Myocyte (in vitro differentiated cells): ENCODE measurements around the gene KCNAB2. TPM values are rescaled to one million over a fixed set of nuclear protein-coding genes. Genes with fewer than 3 reads are reported as not detected.
A peak's percentile ranks its signal among the peaks of the same experiment; 100 is the strongest.

Experiments
- DNase-seq: peaks from one replicate; pipeline ENCODE4 v3.0.0-alpha.2; 2012; ENCODE audit warnings: low read depth
- polyA plus RNA-seq: library from polyadenylated mRNA; unstranded; fragments of >200 nt; gene quantifications from one replicate; pipeline ENCODE4 v1.2.1, GENCODE V29; 2012; ENCODE audit warnings: missing spikeins
- total RNA-seq: library from RNA; depleted of rRNA; stranded (reverse); fragments of >200 nt; gene quantifications from 2 replicates; pipeline ENCODE4 v1.2.3, GENCODE V29; 2014

KCNAB2 gene
- total RNA-seq: 1.2 and 1.8 TPM in 2 replicates
- polyA plus RNA-seq: 3.0 TPM

DNA sequence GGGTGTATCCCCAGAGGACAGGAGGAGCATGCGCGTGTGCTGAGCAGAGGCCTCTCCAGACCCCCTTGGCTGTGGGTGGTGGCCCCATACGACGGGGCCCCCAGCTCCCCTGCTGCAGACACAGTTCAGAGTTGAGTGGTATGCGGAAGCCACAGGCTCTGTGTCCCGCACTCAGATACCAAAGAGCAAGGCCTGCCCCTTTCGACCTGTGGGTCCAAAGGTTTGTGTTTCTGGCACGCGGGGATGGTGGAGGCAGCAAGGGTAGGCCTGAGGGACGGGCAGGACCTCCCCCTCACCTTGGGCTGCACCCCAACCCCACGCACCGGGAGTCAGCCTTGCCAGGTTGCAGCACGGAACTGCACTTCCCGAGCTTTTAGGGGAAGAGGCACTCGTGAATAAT is at the start of gene KCNAB2:
KCNAB2 (plus strand) TSS at position 328 of the 400 bp plus-strand sequence. CDS start 5,649 bp downstream, outside the sequence.
- no peak for DNase-seq

DNA sequence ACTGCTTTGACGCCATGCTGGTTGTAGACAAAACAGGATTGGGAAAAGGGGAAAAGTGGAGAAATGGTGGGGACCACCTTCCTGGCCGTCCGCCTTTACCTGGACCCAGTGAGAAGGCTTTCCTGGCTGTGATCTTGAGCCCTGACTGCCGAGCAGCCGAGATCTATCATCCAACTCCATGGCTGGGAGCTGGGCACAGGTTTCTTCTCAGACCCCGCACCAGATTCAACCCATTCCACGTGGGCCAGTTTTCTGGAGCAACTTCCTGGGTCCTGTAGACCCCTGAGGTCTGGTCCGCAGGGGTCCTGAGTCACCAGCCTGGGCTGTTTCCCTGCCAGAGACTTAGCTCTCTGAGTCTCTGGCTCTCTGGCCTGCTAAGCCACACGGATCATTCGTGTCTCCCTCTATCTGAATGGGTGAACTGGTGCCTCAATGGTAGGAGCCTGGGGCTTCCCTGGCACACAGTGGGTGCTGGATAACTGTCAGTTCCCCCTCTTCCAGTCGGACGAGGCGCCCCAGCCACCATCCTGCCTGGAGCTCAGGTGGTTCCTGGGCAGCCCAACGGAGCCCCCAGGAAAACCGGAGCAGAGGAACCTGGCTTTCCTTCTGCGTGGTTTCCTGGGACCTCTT is 48.9 kb upstream of the KCNAB2 start:
- no peak for DNase-seq

DNA sequence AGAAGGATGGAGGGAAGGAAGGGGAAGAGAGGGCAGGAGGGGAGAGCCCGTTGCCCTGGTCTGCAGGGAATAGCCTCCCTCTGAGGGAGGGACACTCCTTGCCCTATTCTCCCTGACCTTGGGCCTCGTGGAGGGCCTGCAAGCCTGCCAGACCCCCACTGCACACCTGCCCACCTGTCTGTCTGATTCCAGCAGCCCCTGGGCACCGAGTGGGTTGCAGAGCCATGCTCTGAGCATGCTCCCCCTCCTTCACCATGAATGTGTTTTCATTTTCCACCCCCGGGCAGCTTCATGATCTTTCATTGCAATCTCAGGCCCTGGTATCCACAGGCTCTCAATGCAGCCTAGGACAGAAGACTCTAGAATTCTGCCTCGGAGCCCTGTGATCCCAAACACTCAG is 48.4 kb upstream of the KCNAB2 start:
- DNase-seq: no peak

GRCh38 chr1:5998051-5998905 is 47.4 kb upstream of the KCNAB2 start:
- no peak for DNase-seq

- DNase-seq: no peak
These were observed 46.8 kb upstream of the KCNAB2 start for GRCh38 chr1:5998906-5999301.

- no peak for DNase-seq
These were observed 45.8 kb upstream of the KCNAB2 start for GRCh38 chr1:5999711-6000443.

DNA sequence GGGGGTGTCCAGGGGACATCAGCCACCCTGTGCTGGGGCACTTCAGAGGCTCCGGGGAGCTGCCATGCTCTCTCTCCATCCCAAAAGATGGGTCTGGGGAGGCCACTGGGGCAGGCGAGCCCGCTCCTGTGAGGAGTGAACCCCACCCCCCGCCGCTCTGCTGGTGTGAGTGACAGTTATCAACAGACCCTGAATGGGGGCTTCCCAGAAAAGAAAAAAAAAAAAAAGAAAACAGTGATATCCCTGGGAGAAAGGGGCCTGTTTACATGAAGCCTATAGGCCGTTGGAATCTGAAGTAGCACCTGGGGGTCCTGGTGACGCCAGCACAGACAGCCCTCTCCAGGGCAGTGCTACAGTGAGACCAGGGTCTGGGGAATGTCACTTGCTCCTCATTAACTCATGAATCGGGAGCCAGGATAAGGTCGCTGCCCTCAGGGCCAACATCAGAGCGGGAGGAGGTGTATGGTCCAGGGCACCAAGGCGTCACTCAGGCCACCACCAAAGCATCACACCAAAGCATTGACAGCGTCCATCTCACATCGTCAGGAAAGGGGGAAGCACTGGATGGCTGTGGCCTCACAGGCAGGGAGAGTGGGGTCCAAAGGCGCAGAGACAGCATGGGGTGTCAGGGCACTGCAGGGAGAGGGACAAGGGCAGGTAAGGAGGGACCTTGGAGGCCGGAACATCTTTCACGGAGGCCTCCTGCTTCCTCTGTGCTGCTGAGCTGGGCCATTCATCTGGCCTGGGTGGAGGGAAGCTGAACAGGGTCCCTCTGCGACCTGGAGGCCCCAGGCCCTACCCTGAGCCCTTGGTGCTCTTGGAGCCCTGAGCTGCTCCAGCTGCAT is 45.0 kb upstream of the KCNAB2 start:
- DNase-seq: no peak

GRCh38 chr1:6001992-6002576 is 43.6 kb upstream of the KCNAB2 start:
- DNase-seq: peak; percentile 71

DNA sequence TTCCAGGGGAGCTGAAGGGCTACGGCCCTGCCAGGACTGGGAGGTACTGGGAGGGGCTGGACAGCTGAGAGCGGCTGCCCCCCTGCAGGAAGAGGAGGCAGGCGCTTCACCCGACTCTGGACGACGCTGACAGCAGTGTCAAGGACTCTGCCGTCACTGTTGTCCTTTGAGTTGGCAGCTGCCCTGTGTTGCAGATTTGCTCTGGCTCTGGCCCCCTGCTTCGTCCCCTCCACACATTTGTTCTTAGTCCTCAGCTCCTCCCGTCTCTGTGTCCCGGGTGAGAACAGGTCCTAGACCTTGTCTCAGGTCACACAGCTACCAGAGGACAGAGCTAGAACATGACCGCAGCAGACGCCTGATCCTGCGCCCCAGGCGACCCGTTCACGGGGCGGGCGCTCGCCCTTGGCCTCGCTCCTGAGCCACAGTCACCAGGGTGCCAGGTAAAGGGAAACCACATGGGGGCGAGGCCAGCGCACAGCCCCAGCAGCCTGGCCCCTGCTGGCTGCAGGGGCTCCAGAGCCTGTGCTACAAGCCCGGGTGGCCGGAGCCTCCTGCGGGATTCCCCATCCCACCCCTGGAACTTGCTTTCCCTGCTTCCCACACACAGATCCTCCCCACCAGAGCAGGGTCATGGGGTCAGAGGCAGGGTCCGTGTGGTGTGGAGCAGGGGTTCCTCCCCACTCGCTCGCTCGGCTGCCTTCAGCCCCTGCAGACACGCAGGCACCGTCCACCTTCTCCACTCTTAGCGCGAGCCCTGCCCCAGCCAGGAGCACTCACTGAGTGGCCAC is 42.8 kb upstream of the KCNAB2 start:
- peak; percentile 14 for DNase-seq

DNA sequence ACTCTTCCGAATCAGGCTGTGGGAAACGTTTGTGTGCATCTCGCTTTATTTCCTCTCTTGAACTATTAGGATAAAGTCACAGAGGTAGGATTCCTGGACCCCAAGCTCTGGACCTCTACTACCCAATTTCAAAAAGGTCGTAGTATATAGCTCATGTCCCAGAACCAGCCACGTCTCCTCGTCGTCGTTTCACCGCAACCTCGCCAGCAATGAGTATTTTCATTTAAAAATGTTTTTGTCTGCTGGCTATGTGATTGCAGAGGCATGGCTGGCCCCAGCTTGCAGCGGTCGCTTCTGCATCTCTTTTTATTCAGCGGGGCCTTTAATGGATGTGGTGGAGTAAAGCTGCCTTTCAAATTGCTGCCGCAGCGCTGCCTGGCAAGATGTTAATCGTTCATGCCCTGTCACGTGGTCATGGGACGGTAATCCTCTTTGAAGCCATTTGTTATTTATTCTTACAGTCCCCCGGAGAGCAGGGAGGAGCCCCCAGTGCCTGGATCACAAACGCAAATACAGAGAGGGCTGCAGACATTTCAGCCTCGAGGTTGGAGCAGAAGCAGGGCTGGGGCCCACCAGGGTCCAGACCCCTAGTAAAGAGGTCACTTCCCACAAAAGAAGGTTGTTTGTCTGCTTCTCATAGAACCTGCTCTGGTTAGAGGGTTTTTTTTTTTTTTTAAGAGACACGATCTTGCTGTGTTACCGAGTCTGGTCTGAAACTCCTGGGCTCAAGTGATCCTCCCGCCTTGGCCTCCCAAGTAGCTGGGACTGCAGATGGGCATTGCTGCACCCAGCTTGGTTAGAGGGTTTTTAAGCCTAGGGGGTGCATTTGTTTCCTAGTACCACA is 41.9 kb upstream of the KCNAB2 start:
- DNase-seq: no peak

DNA sequence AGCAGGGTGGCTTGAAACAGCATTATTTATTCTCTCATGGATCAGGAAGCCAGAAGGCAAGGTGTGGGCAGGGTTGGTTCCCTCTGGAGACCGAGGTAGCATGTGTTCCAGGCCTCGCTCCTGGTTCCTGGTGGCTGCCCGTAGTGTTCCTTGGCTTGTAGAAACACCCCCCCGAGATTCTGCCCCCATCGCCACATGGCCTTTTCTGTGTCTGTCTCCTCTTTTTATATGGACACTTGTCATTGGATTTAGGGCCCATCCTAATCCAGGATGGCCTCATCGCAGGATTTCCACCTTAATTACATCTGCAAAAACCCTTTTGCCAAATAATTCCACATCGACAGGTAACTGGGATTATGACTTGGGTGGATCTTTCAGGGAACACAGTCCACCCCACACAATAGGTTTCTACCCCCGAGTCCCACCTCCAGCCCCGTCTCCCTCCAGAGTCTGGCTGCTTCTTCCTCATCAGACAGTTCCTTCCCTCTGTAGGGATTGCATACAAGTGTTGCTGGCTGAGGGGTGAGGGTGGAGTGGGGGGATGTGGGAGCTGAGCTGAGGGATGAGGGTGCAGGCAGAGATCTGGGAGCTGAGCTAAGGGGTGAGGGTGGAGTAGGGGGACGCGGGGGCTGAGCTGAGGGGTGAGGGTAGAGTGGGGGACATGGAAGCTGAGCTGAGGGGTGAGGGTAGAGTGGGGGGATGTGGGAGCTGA is 41.1 kb upstream of the KCNAB2 start:
- no peak for DNase-seq

GRCh38 chr1:6005276-6005917 is 40.3 kb upstream of the KCNAB2 start:
- DNase-seq: no peak

DNA sequence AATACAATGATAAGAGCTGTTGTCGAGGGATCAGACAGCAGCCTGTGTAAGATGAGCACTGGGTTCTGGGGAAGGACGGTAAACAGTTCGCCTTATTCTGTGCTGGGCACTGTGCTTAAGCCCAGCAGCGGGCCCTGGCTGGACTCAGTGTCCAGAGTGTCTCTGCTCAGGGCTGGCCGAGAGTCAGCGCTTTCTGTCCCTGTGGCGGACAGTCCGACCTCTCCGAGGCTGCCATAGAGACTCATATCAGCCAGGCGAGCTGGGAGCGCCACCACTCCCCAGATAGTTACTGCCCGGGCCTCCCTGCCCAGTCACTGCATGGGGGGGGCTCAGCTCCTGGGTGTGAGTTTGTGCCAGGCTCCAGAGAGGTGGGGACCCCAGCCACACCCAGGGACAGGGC is 38.8 kb upstream of the KCNAB2 start:
- DNase-seq: no peak

GRCh38 chr1:6007318-6008083 is 38.2 kb upstream of the KCNAB2 start:
- DNase-seq: no peak

DNA sequence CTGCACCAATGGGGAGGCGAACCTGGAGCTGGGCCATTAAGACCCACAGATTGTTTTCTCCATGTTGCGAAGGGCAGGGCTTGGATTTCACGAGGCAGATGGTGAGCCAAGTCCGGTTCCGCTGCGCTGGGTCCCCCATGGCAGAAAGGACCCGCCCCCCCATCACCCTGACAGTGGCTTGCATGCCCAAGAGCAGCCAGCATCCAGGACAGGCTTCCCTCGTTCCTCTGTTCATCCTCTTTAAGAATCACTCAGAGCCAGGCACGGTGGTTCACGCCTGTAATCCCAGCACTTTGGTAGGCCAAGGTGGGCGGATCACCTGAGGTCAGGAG is 37.6 kb upstream of the KCNAB2 start:
- no peak for DNase-seq

- no peak for DNase-seq
These were observed 37.0 kb upstream of the KCNAB2 start for GRCh38 chr1:6008696-6009095.
